HPDE6-E6E7 (cell line): Measurements from ENCODE around the gene HESX1.

Experiments used
- DNase-seq: peaks from one replicate; pipeline ENCODE4 v3.0.0; 2011; ENCODE audit warnings: missing footprints; ENCODE audit errors: extremely low spot score

The HESX1 gene

GRCh38 chr3:57168151-57168550 is 31.6 kb downstream of the HESX1 start:
- DNase-seq: no peak

- DNase-seq: no peak
Measured at GRCh38 chr3:57166660-57167059, 33.1 kb downstream of the HESX1 start.

- DNase-seq: no peak
Measured at GRCh38 chr3:57165641-57166040, 34.1 kb downstream of the HESX1 start.

- DNase-seq: peak; percentile 29
Measured at GRCh38 chr3:57164657-57165573, 34.9 kb downstream of the HESX1 start, which contains the start of gene IL17RD. Gene IL17RD, minus strand, starts transcription at chr3:57165353. Its CDS starts 67 bp downstream, at chr3:57165286.

- DNase-seq: no peak
Measured at GRCh38 chr3:57164217-57164656, 35.5 kb downstream of the HESX1 start.

GRCh38 chr3:57163751-57164150 is 36.0 kb downstream of the HESX1 start:
- no peak for DNase-seq

- DNase-seq: no peak
Measured at GRCh38 chr3:57161915-57162314, 37.9 kb downstream of the HESX1 start.

GRCh38 chr3:57160765-57161538 is 38.8 kb downstream of the HESX1 start:
- no peak for DNase-seq

GRCh38 chr3:57160076-57160764 is 39.6 kb downstream of the HESX1 start:
- no peak for DNase-seq

GRCh38 chr3:57158813-57159738 is 40.7 kb downstream of the HESX1 start:
- DNase-seq: no peak

- DNase-seq: no peak
Measured at GRCh38 chr3:57158325-57158724, 41.5 kb downstream of the HESX1 start.

- DNase-seq: no peak
Measured at GRCh38 chr3:57157545-57157944, 42.2 kb downstream of the HESX1 start.

- no peak for DNase-seq
Measured at GRCh38 chr3:57155310-57155643, 44.5 kb downstream of the HESX1 start.

- DNase-seq: no peak
Measured at GRCh38 chr3:57154470-57155309, 45.1 kb downstream of the HESX1 start.

GRCh38 chr3:57152151-57153143 is 47.3 kb downstream of the HESX1 start:
- no peak for DNase-seq

- no peak for DNase-seq
Measured at GRCh38 chr3:57151749-57152148, 48.0 kb downstream of the HESX1 start.

GRCh38 chr3:57151021-57151449 is 48.7 kb downstream of the HESX1 start:
- no peak for DNase-seq

- no peak for DNase-seq
Measured at GRCh38 chr3:57150113-57150581, 49.6 kb downstream of the HESX1 start.
